Adrenal gland (tissue), 12 donors: ENCODE measurements around the gene UBE4B. TPM values are rescaled to one million over a fixed set of nuclear protein-coding genes. Genes with fewer than 3 reads are reported as not detected.

Source experiments
- DNase-seq, 7 donors: peaks; one replicate each; pipeline ENCODE4 v3.0.0-alpha.2; 2019 to 2020
- H3K27ac ChIP-seq, 5 donors: fragments of 200-600 bp; sonication (generic) in 4 of 5; 1 replicate in 3 of 5; 2 replicates in 2 of 5; pipeline versions ENCODE4 v1.5.1 to v1.8.0; 2016 to 2020; ENCODE audit warnings: mild to moderate bottlenecking in 1 of 5
- H3K27me3 ChIP-seq: fragments of 200-600 bp; 2 replicates; pipeline ENCODE4 v1.8.0; 2021
- H3K36me3 ChIP-seq, 2 donors: fragments of 200-600 bp; replicated peaks in 1 of 2; 1 replicate in 1 of 2; 2 replicates in 1 of 2; pipeline versions ENCODE4 v1.5.1 to v1.8.0; 2018 to 2022
- H3K4me1 ChIP-seq, 2 donors: fragments of 200-600 bp; replicated peaks in 1 of 2; 1 replicate in 1 of 2; 2 replicates in 1 of 2; pipeline versions ENCODE4 v1.5.1 to v1.8.0; 2018 to 2021
- H3K4me3 ChIP-seq, 4 donors: fragments of 200-600 bp; sonication (generic) in 3 of 4; one replicate each; pipeline ENCODE4 v1.5.1; 2016 to 2018
- H3K9me3 ChIP-seq, 3 donors: fragments of 200-600 bp; sonication (generic) in 1 of 3; replicated peaks in 1 of 3; 1 replicate in 2 of 3; 2 replicates in 1 of 3; pipeline versions ENCODE4 v1.5.1 to v1.8.0; 2016 to 2021
- CTCF ChIP-seq, 6 experiments: fragments of 450-650 bp in 4 of 6; fragments of 200-600 bp in 2 of 6; sonication (generic) in 1 of 6; IDR thresholded peaks; 1 replicate in 5 of 6; 2 replicates in 1 of 6; pipeline versions ENCODE4 v1.5.1 to v1.8.0; 2016 to 2021; ENCODE audit warnings: antibody characterized with exemption in 6 of 6, mild to moderate bottlenecking in 2 of 6, moderate library complexity in 1 of 6
- POLR2A ChIP-seq, 2 donors: fragments of 450-650 bp; IDR thresholded peaks; one replicate each; pipeline ENCODE4 v1.6.1; 2017; ENCODE audit warnings: antibody characterized with exemption in 2 of 2, mild to moderate bottlenecking in 2 of 2, moderate library complexity in 1 of 2
- WGBS, 4 donors: extraction: QIAGEN DNeasy Blood & Tissue Kit in 2 of 4; methylation state at CpG; one replicate each; pipeline versions ENCODE4 v1.1.5 to v1.1.7; 2013 to 2017; 5-methylcytosine and 5-hydroxymethylcytosine counted together
- intact Hi-C, 2 donors: fragments of 100-400 bp; cut with DNase I; formaldehyde crosslinking; loops; one replicate each; pipeline versions ENCODE4 v1.14.1 to v1.15.0; 2022 to 2023
- polyA plus RNA-seq, 3 donors: library from polyadenylated mRNA; stranded (reverse); fragments of 200-250 nt in 2 of 3; fragments of 350-450 nt in 1 of 3; fragmentation: Illumina TruSeq in 1 of 3; extraction: RNeasy Lipid Tissue Mini Kit (QIAGEN cat#74804) in 1 of 3; gene quantifications; one replicate each; pipeline ENCODE4 v1.2.3, GENCODE V29; 2013 to 2014
- total RNA-seq, 9 donors: library from RNA; depleted of rRNA in 4 of 9; stranded (reverse); fragments of >200 nt in 4 of 9; fragments of 120-200 nt in 1 of 9; fragmentation: NEBNext Ultra II Directional in 1 of 9; extraction: Animal tissue kit (Norgen Biotek cat#: 25700) in 1 of 9; gene quantifications; one replicate each; pipeline versions ENCODE4 v1.1.0 to v1.2.4, GENCODE V29; 2013 to 2023
- donor health status: healthy with polysubstance abuse.
- donor health status: Bipolar disorder and iron deficiency.
- donor health status: DM: yes; HTN: yes; CAD: no.
- donor health status: DM: no; HTN: no; CAD: no.
- donor health status: DM: no; HTN: no; CAD: no.
- donor health status: DM: yes; HTN: yes; CAD: no.

Gene UBE4B
- total and polyA plus RNA-seq, 12 donors = 18.7 to 87.1 (median 57.8) TPM

- no peak for DNase-seq
- H3K9me3 ChIP-seq = no peaks in the 10 kb centered on the region
- H3K27me3 ChIP-seq = no peaks in the 10 kb centered on the region
- no peak overlapping the region for H3K27ac ChIP-seq
- H3K4me3 ChIP-seq = no peak overlapping the region
- TF ChIP-seq CTCF (IDR thresholded peaks at IDR 0.05) (no peak), POLR2A (IDR thresholded peaks at IDR 0.05) (no peak)
- H3K36me3 ChIP-seq = peaks cover 0 to 11% of the 10 kb centered on the region in 2 donors
- H3K4me1 ChIP-seq = no peaks in the 10 kb centered on the region
- intact Hi-C loops = no loop called here
- 88 to 100% (median 91%) methylated on average over 2 of the region's 2 CpGs for WGBS, 4 donors
These were observed 153.0 kb downstream of the UBE4B start for GRCh38 chr1:10185759-10186158.

GRCh38 chr1:10186331-10187025 lies 153.7 kb downstream of the UBE4B start:
- Histone ChIP-seq H3K4me1 (no peaks in the 10 kb centered on the region), H3K36me3 (peaks cover 0 to 4% of the 10 kb centered on the region in 2 donors), H3K9me3 (no peaks in the 10 kb centered on the region), H3K27ac (no peak overlapping the region), H3K27me3 (no peaks in the 10 kb centered on the region), H3K4me3 (no peak overlapping the region)
- intact Hi-C loops = no loop called here
- no peak for DNase-seq
- 89 to 94% (median 90%) methylated on average over 12 of the region's 12 CpGs for WGBS, 4 donors
- no peak for TF ChIP-seq POLR2A (IDR thresholded peaks at IDR 0.05)
- no peak for TF ChIP-seq CTCF (IDR thresholded peaks at IDR 0.05)

DNA sequence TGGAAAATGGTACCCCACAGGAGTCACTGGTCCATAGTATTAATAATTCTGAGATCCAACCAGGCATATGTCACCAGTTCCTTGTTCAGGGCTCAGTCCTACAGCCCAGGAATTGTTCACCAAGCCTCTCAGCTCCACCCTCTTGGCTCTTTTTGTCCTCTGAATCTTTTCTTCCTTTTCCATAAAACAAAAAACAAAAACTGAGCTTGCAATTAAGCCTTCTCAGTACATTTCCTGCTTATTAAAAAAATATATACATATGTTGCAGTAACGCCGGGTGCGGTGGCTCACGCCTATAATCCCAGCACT lies 154.2 kb downstream of the UBE4B start:
- no peak for DNase-seq
- TF ChIP-seq POLR2A (IDR thresholded peaks at IDR 0.05) (no peak), CTCF (IDR thresholded peaks at IDR 0.05) (no peak)

GRCh38 chr1:10188133-10188650 lies 155.4 kb downstream of the UBE4B start:
- DNase-seq = no peak
- Histone ChIP-seq H3K27ac (no peak overlapping the region), H3K4me3 (no peak overlapping the region), H3K4me1 (no peaks in the 10 kb centered on the region), H3K36me3 (no peaks in the 10 kb centered on the region), H3K27me3 (no peaks in the 10 kb centered on the region), H3K9me3 (no peaks in the 10 kb centered on the region)
- intact Hi-C loops = no loop called here
- TF ChIP-seq POLR2A (IDR thresholded peaks at IDR 0.05) (no peak), CTCF (IDR thresholded peaks at IDR 0.05) (no peak)
- 93 to 100% (median 98%) methylated on average over 2 of the region's 2 CpGs for WGBS, 4 donors

More for the DNA sequence above, 154.2 kb downstream of the UBE4B start:
- Histone ChIP-seq H3K27me3 (no peaks in the 10 kb centered on the region), H3K27ac (no peak overlapping the region), H3K9me3 (no peaks in the 10 kb centered on the region), H3K36me3 (no peaks in the 10 kb centered on the region), H3K4me1 (no peaks in the 10 kb centered on the region), H3K4me3 (no peak overlapping the region)
- 92 to 98% (median 95%) methylated on average over 4 of the region's 4 CpGs for WGBS, 4 donors
- intact Hi-C loops = no loop called here
